ENCODE measurements around the gene ONECUT3.
A peak's percentile ranks its signal among the peaks of the same experiment; 100 is the strongest.
"Not testable (repeated sequence)": the region's sequence is repeated elsewhere in the genome, so short reads cannot be mapped to it uniquely, and the experiment has no call there.

Gene ONECUT3

DNA sequence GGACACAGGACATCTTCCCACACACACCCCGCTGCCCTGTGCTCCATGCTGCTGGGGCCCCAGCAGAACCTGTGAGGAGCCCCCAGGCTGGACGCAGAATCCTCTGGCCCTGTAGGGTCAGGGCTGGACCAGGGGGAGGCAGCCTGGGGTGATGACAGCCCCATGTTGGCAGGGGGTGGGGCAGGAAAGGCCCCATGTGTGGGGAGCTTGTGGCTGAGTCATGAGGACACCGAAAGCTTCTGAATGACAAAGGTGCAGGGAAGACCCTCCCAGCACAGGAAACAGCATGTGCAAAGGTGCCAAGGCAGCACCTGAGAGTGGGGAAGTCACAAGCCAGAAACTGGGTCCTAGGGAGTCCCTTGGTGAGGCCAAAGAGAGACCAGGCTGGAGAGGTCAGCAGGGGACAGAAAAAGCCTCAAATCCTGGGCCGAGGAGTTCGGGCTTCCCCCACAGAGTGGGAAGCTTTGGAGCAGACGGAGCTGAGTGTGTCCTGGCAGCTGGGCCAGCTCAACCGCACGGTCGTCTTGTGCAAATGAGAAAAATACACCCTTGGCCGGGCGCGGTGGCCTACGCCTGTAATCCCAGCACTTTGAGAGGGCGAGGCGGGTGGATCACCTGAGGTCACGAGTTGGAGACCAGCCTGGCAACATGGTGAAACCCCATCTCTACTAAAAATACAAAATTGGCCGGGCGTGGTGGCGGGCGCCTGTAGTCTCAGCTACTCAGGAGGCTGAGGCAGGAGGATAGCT, 41.3 kb downstream of the ONECUT3 start:
- DNase-seq (ENCODE audit: low read depth), result no peak

DNA sequence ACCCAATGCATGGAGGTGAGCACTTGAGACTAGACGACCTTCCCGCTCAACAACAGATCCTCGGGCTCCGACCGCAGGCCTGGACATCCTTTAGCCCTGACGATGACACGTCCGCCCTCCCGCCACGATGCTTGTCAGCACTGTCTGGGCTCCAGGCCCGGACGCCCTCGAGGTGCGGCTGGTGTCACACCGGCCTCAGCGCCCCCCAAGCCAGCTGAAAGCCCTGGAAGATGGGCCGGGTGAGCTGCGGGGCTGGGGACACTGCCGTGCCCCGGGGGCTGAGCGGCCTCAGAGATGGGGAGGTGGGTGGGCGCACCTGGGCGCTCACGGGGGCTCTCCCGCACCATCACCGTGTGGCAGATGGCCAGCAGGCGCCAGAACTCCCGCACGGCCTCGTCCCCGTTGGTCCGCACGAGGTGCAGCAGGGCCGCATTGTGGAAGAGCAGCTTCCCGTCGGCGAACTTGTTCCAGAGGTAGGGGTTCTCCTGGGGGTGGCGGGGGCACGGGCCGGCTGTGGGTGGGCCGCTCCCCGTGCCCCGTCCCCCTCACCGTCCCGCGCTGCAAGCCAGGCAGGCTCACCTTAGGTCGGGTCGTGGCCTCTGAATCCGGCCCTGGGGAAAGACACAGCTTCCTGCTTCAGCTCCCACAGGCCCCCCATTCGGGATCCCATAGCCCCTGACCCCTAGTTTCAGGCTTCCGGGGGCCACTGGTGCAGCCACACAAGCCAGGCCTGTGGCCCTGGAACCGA, 43.3 kb downstream of the ONECUT3 start:
- no peak for DNase-seq (ENCODE audit: low read depth)

DNA sequence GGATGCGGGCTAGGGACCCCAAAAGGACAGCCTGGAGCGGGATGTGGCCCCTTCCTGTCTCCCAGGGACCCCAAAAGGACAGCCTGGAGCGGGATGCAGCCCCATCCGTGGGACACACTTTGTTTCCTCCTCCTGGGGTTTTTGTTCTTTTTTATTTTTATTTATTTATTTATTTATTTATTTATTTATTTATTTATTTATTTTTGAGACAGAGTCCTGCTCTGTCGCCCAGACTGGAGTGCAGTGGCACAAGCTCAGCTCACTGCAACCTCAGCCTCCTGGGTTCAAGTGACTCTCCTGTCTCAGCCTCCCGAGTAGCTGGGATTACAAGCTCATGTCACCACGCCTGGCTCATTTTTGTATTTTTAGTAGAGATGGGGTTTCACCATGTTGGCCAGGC, 44.0 kb downstream of the ONECUT3 start:
- DNase-seq (ENCODE audit: low read depth), result not testable (repeated sequence)

DNA sequence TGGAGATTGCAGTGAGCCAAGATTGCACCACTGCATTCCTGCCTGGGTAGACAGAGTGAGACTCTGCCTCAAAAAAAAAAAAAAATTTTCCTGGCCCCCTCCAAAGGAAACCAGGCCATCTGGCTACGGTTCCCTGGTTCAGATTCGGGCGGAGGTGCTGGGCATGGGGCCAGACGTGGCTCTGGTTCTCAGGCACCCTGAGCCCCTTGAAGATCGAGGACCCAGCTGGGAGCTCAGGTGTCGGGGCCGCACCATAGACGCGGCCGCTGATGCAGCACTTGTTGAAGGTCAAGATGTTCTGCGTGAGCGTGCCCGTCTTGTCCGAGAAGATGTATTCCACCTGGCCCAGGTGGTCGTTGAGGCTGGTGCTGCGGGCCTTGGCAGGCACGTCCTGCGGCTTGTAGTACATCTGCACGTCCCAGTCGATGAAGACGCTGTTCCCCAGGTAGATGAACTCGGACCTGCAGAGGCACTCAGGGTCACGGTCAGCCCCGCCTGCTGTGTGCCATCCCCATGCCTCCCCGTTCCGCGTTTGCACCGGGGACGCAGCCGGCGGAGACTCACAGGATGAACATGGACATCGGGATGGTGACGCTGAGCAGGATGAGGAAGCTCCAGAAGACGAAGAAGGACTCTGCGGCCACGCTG, 46.5 kb downstream of the ONECUT3 start:
- DNase-seq (ENCODE audit: low read depth), result no peak

DNA sequence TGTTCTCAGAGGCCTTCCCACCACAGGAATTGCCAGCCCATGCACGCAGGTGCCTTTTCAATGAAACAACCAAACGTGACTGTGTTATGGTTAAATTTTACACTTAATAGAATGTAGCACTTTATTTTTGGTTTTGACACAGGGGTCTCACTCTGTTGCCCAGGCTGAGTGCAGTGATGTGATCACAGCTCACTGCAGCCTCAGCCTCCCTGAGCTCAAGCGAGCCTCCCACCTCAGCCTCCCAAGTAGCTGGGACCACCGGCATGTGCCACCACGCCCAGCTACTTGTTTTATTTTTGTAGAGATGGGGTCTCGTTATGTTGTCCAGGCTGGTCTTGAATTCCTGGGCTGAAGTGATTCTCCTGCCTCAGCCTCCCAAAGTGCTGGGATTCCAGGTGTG, 51.6 kb downstream of the ONECUT3 start:
- no peak for DNase-seq (ENCODE audit: low read depth)

DNA sequence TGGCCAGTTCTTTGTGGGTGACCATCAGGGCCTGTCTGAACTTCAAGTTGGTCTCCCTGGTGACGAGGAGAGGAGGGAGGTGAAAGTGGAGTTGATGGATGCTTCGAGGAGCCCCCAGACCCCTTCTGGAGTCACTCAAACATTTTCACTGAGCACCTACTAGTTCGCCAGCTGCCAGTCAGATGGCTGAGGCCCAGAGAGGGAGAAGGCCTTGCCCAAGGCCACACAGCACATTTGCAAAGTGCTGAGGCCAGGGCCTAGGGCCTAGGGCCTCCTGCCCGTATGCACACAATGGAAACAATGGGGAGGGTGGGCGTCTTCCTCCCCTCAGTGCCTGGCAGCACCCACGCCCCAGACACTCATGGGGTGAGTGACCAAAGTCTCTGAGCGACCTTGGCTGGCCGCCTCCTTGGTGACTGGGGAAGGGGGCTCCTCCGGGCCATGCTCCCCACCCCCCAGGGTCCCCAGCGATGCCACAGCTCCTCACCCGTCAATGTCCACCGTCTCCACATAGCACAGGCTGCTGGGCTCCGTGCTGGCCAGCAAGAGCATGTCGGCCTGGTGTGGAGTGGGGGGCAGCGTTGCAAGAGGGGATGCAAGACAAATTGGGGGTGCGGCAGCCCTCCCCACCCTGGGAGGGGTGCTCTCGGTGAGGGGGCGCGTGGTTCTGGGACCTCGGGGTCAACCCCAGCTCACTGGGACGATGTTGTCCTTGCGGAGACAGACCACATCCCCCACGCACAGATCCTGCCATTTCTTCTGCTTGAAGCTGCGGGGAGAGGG, 52.3 kb downstream of the ONECUT3 start:
- DNase-seq (ENCODE audit: low read depth), result no peak

DNA sequence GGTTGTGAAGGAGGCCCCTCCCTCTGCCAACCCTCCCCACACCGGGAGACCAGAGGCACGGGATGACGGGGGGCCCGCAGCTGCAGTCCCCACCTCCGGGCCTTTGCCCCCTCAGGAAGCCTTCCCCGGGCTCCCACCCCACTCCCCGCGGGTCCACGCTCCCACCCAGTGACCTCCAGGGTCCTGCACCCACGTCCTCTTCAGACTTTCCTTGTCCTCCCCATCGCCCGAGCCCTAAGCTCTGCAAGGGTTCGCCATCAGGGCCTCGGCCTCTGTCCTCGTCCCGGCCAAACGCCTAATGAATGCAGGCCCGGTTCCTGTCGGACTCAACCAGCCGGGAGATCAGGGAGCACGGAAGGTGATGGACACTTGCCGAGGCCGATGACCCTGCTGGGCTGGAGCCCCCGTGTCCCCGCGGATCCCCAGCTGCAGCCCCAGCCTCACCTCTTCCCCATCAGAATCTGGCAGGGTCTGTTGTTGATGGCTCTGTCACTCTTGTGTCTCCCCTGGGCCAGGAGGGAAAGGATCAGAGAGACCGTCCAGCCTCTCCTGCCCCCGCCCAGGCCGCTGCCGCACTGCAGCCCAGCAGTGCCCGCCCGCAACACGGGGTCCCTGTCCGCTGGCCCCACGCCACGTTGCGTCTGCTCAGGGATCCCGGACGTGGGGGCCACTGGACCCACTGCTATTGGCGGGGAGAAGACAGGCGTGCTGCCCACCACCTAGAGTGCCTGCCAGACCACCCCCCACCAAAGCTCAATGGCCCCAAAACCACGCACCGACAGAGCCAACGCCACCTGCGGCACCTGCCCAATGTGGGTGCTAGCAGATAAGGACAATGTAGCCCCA, 53.1 kb downstream of the ONECUT3 start:
- no peak for DNase-seq (ENCODE audit: low read depth)

DNA sequence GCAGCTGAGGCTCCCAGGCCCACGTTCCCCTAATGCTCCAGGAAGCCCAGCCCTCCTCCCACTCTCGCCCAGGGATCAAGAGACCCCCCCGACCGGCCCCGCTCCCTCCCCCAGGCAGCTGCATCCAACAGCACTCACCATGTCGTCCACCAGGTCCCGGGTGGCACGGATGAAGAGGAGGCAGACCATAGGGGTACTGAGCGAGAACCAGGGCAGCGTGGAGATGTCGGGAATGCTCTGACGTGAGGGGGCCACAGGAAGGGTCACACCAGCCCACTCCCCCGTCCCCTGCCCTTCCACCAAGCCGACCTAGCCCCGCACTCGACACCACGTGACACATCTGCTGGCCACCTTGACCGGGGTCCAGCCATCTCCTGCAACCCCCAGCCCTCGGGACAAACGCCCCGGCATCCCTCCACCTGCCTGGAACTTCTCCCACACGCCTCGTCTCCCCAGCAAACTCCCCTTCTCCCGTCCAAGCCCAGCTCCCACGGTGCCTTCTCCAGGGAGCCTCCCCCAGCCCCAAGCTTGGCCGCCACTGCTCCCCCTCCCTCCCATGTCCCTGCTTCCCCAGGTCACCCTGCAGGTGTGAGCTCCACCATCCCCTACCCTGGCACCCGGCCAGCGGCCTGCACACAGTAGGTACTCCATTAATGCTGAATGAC, 53.9 kb downstream of the ONECUT3 start:
- no peak for DNase-seq (ENCODE audit: low read depth)

DNA sequence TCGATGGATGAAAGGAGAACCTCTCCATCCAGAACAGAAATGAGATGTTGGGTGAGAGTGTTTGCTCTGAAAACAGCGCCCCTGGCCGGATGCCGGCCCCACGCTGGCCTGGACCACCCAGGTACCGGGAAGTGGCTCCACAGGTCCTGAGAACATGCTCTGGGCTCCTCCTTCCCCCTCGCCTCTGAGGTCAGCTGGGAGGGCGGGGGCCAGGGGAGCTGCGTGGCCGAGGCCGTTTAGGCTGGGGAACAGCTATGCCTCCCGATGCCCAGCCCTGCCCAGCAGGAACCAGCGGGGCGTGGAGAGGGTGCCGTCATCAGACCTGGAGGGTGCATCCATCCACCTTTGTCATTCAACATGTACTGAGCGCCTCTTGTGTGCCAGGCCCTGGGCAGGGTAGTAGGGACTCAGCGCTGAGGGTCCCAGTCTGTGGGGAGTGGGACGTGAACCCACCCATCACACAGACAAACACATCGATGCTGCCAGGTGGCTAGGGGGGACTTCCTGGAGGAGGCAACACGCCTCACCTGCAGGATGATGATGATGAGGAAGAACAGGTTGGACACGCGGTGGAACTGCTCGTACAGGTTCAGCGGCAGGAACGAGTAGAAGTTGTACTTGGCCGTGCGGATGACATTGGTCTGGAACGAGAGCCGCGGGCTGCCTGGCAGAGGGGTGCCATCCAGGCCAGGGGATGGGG, 54.5 kb downstream of the ONECUT3 start:
- DNase-seq (ENCODE audit: low read depth), result no peak

DNA sequence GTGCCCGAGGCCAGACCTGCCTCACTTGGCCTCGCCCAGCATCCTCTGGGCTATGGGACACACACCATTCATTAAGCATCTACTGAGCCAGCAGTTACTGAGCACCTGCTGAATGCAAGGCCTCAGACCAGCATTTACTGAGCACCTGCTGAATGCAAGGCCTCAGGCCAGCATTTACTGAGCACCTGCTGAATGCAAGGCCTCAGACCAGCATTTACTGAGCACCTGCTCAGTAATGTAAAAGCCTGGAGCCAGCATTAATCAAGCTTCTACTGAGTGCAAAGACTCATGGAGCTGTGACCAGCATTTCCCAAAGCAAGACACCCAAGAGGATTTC, 55.1 kb downstream of the ONECUT3 start:
- DNase-seq (ENCODE audit: low read depth), result no peak

DNA sequence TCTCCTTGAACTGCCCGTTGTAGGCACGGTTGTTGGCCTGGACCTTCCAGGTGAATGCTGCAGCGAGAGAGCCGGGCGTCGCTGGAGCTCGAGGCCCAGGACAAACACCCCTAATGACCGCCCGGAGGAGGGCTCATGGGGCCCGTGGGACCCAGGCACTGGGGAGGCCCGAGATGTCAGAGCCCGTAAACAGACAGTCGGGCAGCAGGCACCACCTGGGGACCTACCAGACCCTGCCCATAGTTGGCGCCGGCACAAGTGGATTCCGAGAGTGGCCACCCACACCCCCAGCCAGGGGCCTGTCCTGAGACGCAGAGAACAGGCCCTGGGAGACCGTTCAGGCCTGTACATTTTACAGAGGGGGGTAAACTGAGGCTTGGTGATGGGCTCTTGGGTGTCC, 56.4 kb downstream of the ONECUT3 start:
- DNase-seq (ENCODE audit: low read depth), result no peak

DNA sequence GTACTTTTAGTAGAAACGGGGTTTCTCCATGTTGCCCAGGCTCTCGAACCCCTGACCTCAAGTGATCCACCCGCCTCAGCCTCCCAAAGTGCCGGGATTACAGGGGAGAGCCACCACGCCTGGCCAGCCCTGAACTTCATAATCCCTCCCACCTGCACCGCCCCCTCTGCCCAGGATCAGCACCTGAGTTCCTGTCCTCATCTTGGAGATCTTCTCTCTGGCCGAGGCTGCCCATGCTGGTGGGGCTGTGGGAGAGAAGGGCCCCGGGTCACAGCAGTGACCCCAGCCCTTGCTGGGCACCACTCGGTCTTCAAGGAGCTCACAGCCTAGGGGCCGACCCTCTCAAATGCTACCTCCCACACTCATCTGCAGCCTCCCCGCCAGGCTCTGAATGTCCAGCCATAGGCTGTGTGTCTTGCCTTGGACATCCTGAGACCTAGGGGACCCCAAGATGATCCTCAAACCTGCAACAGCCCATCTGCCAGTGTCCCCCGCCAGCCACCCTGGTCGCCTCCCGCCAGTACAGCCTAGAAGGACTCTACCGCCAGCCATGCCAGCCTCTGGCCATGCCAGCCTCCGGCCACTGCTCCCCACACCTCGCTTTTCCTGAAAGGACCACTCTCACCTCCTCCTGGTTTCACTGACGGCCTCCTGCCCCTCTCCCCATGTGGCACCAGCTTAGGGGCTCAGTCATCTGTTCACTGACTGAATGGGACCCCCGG, 57.3 kb downstream of the ONECUT3 start:
- DNase-seq (ENCODE audit: low read depth), result no peak

DNA sequence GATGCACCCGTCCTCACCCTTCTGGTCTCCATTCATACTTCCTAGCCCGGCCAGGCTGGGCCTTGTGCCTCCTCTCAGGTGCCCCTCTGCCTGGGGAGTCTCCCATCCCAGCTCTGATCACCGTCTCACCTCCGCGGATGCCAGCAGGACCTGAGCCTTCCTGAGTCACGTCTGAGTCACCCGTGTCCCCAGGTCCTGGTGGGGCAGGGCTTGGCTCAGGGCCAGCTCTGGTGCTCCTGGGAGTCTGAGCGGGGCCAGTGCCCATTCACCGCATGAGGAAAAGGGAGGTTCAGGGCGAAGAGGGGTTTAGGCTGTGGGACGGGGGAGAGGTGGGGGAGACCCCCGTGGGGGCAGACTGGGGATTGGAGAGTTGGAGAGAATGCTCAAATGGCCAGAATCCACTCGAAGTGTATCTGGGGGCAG, 58.2 kb downstream of the ONECUT3 start:
- peak; percentile 35 for DNase-seq (ENCODE audit: low read depth)

DNA sequence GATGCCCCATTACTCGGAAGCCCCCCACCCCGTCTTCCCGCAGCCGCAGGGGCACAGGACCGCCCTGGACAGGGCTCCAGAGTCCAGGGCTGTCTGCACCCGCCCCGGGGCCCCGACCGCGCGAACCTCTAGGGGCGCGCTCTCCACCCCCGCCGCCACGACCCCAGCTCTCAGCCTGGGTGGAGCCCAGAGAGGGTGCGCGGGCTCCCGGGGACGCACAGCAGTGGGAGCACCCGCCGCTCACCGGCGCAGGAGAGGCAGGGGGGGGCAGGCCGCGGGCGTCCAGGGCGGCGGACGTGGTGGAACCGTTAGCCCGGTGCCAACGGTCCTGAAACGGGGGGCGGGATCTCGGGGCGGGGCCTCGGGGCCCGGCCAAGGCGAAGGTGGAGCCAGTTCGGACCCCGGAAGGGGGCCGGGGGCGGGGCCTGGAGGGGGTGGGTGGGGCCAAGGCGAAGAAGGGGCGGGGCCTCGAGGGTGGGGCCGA, 58.7 kb downstream of the ONECUT3 start, which contains the start of gene ATP8B3:
TSS of gene ATP8B3 (minus strand) at position 335 of the 484 bp plus-strand sequence. CDS start 540 bp downstream, outside the sequence.
- DNase-seq (ENCODE audit: low read depth), result no peak

DNA sequence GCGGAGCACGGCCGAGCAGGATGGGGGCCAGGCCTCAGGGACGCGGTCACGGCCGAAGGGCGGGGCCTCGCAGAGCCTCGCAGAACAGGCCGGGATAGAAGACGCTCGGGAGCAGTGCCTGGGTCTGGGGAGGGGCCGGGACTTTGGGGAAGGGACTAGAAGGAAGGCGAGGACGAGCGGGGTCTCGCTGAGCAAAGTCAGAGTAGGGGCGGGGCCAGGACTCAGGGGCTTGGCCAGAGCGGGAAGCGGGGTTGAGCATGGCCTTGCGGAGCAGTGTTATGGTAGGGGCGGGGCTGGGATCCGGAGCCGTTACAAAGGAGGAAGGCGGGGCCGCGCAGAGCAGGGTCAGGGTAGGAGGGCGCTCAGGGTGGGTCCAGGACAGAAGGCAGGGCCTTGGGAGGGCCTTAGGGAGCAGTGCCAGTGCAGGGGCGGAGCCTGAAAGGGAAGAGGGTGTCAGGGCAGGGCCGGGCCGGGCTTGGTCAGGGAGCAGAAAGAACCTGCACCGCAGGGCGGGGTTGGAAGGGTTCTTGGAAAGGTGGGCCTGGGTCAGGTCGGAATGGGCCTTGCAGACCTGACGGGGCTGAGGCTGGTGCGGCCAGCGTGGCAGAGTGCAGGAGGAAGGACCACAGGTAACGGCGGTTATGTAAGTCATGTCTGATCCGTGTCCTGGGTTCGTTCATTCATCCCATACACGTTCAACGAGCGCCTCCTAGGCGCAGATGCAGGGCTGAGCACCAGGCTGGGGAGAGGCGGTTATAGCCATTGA, 59.3 kb downstream of the ONECUT3 start:
- DNase-seq (ENCODE audit: low read depth), result peak; percentile 80

DNA sequence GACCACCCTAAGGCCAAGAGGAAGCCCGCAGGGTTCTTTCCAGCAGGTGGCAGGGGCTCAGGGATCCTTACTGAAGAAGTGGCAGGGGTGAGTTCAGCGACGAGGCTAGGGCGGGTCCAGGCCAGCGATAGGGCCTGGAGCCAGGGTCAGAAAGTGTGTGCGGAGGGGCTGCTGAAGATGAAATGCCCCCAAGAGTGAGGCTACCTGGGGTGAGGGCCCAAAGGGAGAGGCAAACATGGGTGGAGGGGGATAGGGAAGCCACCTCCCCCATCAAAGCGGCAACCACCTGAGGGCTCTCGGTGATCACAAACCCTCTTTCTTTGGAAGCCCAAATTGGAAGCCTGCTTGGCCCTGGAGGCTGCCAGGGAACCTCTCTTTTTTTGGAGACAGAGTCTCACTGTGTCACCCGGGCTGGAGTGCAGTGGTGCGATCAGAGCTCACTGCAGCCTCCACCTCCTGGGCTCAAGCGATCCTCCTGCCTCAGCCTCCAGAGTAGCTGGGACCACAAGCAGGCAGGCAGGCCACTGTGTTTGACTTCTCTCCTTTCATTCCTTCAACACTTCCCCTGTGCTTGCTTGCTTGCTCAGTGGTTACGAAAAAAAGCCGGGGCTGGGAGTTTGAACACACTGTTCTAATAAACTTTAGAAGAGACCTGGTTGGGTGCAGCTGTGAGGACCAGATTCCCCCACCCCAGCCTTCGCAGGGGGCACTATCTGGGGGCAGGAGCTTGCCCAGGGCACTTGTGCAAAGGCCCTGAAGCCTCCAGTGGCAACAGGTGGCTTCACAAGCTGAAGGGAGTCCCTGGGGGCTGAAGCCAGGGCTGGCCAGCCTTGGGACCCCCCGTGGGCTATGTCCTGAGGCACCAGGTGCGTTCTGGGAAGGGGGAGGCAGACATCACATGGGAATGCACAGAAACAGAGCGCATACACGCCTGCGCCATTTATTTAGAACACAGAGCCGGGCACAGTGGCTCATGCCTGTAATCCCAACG, 60.2 kb downstream of the ONECUT3 start:
- DNase-seq (ENCODE audit: low read depth), result no peak

DNA sequence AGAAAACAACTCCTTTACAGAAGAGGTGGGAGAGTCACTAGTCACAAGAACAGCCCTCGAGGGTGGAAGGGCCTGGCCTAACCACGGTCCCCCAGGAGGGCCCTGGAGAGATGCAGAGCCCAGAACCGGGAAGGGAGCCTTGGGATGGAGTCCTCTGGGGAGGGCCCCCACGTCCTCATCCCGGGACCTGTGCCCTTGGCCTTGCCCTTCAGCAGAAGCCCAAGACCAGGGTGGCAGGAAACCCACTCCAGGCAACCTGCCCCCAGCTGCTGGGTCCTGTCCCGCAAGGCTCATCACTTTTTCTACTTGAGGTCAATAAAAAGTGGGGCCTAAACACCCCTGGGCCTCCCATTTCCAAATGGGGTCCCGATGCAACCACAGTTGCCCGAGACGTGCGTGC, 61.1 kb downstream of the ONECUT3 start:
- DNase-seq (ENCODE audit: low read depth), result no peak

Measured in GM04504 (cell line).